WTC11 (cell line): Measurements from ENCODE around the gene CYCS. TPM values are rescaled to one million over a fixed set of nuclear protein-coding genes. Genes with fewer than 3 reads are reported as not detected.

Experiments
- ATAC-seq: fragments of 200-7000 bp; cut with Tn5 transposase; 2 replicates; pipeline ENCODE4 v1.10.0; 2021; ENCODE audit warnings: mild to moderate bottlenecking, moderate library complexity
- CTCF ChIA-PET: fragments of 300-600 bp; sonication (Branson Sonifier 250); formaldehyde crosslinking; loops from one replicate; lab custom pipeline; 2021; ENCODE audit warnings: antibody characterized with exemption; lab: Charles Lee
- POLR2A ChIA-PET: fragments of 350-600 bp; sonication (Branson Sonifier 250); formaldehyde crosslinking; loops from one replicate; lab custom pipeline; 2021; ENCODE audit warnings: antibody characterized with exemption; lab: Charles Lee
- DNase-seq: peaks from one replicate; pipeline ENCODE4 v3.0.0; 2021; ENCODE audit warnings: low spot score
- H3K27ac Mint-ChIP-seq: 2 replicates; pipeline ENCODE4 v1.8.0; 2021; ENCODE audit warnings: mixed read lengths
- H3K27me3 Mint-ChIP-seq: 2 replicates; pipeline ENCODE4 v1.8.0; 2021; ENCODE audit warnings: low read depth, mild to moderate bottlenecking, moderate library complexity, mixed read lengths
- H3K36me3 Mint-ChIP-seq: 2 replicates; pipeline ENCODE4 v1.8.0; 2021; ENCODE audit warnings: mixed read lengths
- H3K4me1 Mint-ChIP-seq: 2 replicates; pipeline ENCODE4 v1.8.0; 2022; ENCODE audit warnings: mixed read lengths
- H3K4me3 Mint-ChIP-seq: 2 replicates; pipeline ENCODE4 v1.8.0; 2021; ENCODE audit warnings: mild to moderate bottlenecking, moderate library complexity, mixed read lengths
- H3K9me3 Mint-ChIP-seq: 2 replicates; pipeline ENCODE4 v1.8.0; 2021; ENCODE audit warnings: mixed read lengths
- ATF1 ChIP-seq: sonication (generic); formaldehyde crosslinking; IDR thresholded peaks from 2 replicates; pipeline ENCODE4 v1.8.1; 2023; ENCODE audit warnings: mild to moderate bottlenecking, moderate library complexity, missing genetic modification reagents
- ATF3 ChIP-seq: sonication (generic); formaldehyde crosslinking; conservative IDR thresholded peaks from 2 replicates; pipeline ENCODE4 v1.8.1; 2022; ENCODE audit warnings: mild to moderate bottlenecking, missing genetic modification reagents
- ELF4 ChIP-seq: sonication (generic); formaldehyde crosslinking; IDR thresholded peaks from 2 replicates; pipeline ENCODE4 v1.8.1; 2022; ENCODE audit warnings: low read depth, mild to moderate bottlenecking, moderate library complexity, missing genetic modification reagents
- ETV6 ChIP-seq: sonication (generic); formaldehyde crosslinking; IDR thresholded peaks from 2 replicates; pipeline ENCODE4 v1.8.1; 2022; ENCODE audit warnings: mild to moderate bottlenecking, missing genetic modification reagents
- FOXP4 ChIP-seq: sonication (generic); formaldehyde crosslinking; IDR thresholded peaks from 2 replicates; pipeline ENCODE4 v1.8.0; 2022; ENCODE audit warnings: mild to moderate bottlenecking, missing genetic modification reagents
- GTF2I ChIP-seq: fragments of 250-450 bp; sonication (Bioruptor Pico); conservative IDR thresholded peaks from 2 replicates; pipeline ENCODE4 v1.4.0; 2021; ENCODE audit warnings: mild to moderate bottlenecking
- JAZF1 ChIP-seq: fragments of 250-450 bp; sonication (Bioruptor Pico); IDR thresholded peaks from 2 replicates; pipeline ENCODE4 v1.9.0; 2021; ENCODE audit warnings: moderate library complexity, mild to moderate bottlenecking, inconsistent platforms
- NFE2L1 ChIP-seq: sonication (generic); formaldehyde crosslinking; IDR thresholded peaks from 2 replicates; pipeline ENCODE4 v1.8.1; 2023; ENCODE audit warnings: missing genetic modification reagents
- NR1H2 ChIP-seq: sonication (generic); formaldehyde crosslinking; IDR thresholded peaks from 2 replicates; pipeline ENCODE4 v1.9.0; 2021; ENCODE audit warnings: mild to moderate bottlenecking, moderate library complexity, missing genetic modification reagents
- PRRX2 ChIP-seq: fragments of 250-450 bp; sonication (Bioruptor Pico); IDR thresholded peaks from 2 replicates; pipeline ENCODE4 v1.8.0; 2021; ENCODE audit warnings: mild to moderate bottlenecking
- SMAD4 ChIP-seq: sonication (generic); formaldehyde crosslinking; IDR thresholded peaks from 2 replicates; pipeline ENCODE4 v1.8.0; 2022; ENCODE audit warnings: mild to moderate bottlenecking, missing genetic modification reagents
- ZNF219 ChIP-seq: sonication (generic); formaldehyde crosslinking; IDR thresholded peaks from 2 replicates; pipeline ENCODE4 v1.8.0; 2023; ENCODE audit warnings: missing genetic modification reagents, mild to moderate bottlenecking, borderline replicate concordance
- ZNF416 ChIP-seq: fragments of 250-450 bp; sonication (Bioruptor Pico); IDR thresholded peaks from 2 replicates; pipeline ENCODE4 v1.9.0; 2021; ENCODE audit warnings: mild to moderate bottlenecking, inconsistent platforms
- ZNF532 ChIP-seq: fragments of 250-450 bp; sonication (Bioruptor Pico); IDR thresholded peaks from 2 replicates; pipeline ENCODE4 v1.9.0; 2021; ENCODE audit warnings: mild to moderate bottlenecking, borderline replicate concordance
- ZSCAN18 ChIP-seq: fragments of 250-450 bp; sonication (Bioruptor Pico); IDR thresholded peaks from 2 replicates; pipeline ENCODE4 v2.1.2; 2022; ENCODE audit warnings: mild to moderate bottlenecking, moderate library complexity
- total RNA-seq: library from RNA; stranded (reverse); gene quantifications from 3 replicates; pipeline ENCODE4 v1.2.3, GENCODE V29; 2021
- TF ChIP-seq, protein P1 (sequence below): sonication (generic); formaldehyde crosslinking; IDR thresholded peaks from 2 replicates; pipeline ENCODE4 v1.8.0; 2023; ENCODE audit warnings: mild to moderate bottlenecking, missing genetic modification reagents
- TF ChIP-seq, protein P2 (sequence below): fragments of 250-450 bp; sonication (Bioruptor Pico); IDR thresholded peaks from 2 replicates; pipeline ENCODE4 v1.9.0; 2021; ENCODE audit warnings: moderate library complexity, mild to moderate bottlenecking, inconsistent platforms, borderline replicate concordance
- TF ChIP-seq, protein P3 (sequence below): sonication (generic); formaldehyde crosslinking; IDR thresholded peaks from 2 replicates; pipeline ENCODE4 v1.8.1; 2023; ENCODE audit warnings: mild to moderate bottlenecking, missing genetic modification reagents
- TF ChIP-seq, protein P4 (sequence below): fragments of 250-450 bp; sonication (Bioruptor Pico); IDR thresholded peaks from 2 replicates; pipeline ENCODE4 v1.9.0; 2021; ENCODE audit warnings: mild to moderate bottlenecking

CYCS gene
- total RNA-seq, 1 experiment from 2014 or later: 249 TPM

GRCh38 chr7:25121599-25121998, 3.5 kb downstream of the CYCS start:
- TF ChIP-seq ZNF532 (no peak), JAZF1 (CRISPR knock-in tag) (no peak), NR1H2 (no peak), ATF1 (CRISPR knock-in tag) (no peak), NFE2L1 (no peak), ATF3 (CRISPR knock-in tag) (no peak), SMAD4 (CRISPR knock-in tag) (no peak), ZNF219 (no peak), ZSCAN18 (CRISPR knock-in tag) (no peak), ELF4 (CRISPR knock-in tag) (no peak), GTF2I (CRISPR knock-in tag) (no peak), FOXP4 (CRISPR knock-in tag) (no peak), ETV6 (CRISPR knock-in tag) (no peak), PRRX2 (no peak), ZNF416 (CRISPR knock-in tag) (no peak)
- TF ChIP-seq, protein P1, sequence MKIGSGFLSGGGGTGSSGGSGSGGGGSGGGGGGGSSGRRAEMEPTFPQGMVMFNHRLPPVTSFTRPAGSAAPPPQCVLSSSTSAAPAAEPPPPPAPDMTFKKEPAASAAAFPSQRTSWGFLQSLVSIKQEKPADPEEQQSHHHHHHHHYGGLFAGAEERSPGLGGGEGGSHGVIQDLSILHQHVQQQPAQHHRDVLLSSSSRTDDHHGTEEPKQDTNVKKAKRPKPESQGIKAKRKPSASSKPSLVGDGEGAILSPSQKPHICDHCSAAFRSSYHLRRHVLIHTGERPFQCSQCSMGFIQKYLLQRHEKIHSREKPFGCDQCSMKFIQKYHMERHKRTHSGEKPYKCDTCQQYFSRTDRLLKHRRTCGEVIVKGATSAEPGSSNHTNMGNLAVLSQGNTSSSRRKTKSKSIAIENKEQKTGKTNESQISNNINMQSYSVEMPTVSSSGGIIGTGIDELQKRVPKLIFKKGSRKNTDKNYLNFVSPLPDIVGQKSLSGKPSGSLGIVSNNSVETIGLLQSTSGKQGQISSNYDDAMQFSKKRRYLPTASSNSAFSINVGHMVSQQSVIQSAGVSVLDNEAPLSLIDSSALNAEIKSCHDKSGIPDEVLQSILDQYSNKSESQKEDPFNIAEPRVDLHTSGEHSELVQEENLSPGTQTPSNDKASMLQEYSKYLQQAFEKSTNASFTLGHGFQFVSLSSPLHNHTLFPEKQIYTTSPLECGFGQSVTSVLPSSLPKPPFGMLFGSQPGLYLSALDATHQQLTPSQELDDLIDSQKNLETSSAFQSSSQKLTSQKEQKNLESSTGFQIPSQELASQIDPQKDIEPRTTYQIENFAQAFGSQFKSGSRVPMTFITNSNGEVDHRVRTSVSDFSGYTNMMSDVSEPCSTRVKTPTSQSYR (CRISPR knock-in tag): no peak
- TF ChIP-seq, protein P2, sequence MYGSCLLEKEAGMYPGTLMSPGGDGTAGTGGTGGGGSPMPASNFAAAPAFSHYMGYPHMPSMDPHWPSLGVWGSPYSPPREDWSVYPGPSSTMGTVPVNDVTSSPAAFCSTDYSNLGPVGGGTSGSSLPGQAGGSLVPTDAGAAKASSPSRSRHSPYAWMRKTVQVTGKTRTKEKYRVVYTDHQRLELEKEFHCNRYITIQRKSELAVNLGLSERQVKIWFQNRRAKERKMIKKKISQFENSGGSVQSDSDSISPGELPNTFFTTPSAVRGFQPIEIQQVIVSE (CRISPR knock-in tag): no peak
- TF ChIP-seq, protein P3, sequence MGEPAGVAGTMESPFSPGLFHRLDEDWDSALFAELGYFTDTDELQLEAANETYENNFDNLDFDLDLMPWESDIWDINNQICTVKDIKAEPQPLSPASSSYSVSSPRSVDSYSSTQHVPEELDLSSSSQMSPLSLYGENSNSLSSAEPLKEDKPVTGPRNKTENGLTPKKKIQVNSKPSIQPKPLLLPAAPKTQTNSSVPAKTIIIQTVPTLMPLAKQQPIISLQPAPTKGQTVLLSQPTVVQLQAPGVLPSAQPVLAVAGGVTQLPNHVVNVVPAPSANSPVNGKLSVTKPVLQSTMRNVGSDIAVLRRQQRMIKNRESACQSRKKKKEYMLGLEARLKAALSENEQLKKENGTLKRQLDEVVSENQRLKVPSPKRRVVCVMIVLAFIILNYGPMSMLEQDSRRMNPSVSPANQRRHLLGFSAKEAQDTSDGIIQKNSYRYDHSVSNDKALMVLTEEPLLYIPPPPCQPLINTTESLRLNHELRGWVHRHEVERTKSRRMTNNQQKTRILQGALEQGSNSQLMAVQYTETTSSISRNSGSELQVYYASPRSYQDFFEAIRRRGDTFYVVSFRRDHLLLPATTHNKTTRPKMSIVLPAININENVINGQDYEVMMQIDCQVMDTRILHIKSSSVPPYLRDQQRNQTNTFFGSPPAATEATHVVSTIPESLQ (CRISPR knock-in tag): no peak
- TF ChIP-seq, protein P4, sequence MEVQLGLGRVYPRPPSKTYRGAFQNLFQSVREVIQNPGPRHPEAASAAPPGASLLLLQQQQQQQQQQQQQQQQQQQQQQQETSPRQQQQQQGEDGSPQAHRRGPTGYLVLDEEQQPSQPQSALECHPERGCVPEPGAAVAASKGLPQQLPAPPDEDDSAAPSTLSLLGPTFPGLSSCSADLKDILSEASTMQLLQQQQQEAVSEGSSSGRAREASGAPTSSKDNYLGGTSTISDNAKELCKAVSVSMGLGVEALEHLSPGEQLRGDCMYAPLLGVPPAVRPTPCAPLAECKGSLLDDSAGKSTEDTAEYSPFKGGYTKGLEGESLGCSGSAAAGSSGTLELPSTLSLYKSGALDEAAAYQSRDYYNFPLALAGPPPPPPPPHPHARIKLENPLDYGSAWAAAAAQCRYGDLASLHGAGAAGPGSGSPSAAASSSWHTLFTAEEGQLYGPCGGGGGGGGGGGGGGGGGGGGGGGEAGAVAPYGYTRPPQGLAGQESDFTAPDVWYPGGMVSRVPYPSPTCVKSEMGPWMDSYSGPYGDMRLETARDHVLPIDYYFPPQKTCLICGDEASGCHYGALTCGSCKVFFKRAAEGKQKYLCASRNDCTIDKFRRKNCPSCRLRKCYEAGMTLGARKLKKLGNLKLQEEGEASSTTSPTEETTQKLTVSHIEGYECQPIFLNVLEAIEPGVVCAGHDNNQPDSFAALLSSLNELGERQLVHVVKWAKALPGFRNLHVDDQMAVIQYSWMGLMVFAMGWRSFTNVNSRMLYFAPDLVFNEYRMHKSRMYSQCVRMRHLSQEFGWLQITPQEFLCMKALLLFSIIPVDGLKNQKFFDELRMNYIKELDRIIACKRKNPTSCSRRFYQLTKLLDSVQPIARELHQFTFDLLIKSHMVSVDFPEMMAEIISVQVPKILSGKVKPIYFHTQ (CRISPR knock-in tag): no peak
- POLR2A ChIA-PET: no interaction called here
- Mint-ChIP-seq H3K9me3 (no peaks in the 10 kb centered on the region), H3K36me3 (peaks cover 62% of the 10 kb centered on the region), H3K4me1 (peaks cover 10% of the 10 kb centered on the region), H3K27ac (peak overlapping the region; percentile 35; the same call in 1 of the 2 replicates), H3K27me3 (no peaks in the 10 kb centered on the region; the same call in 1 of the 2 replicates), H3K4me3 (no peak overlapping the region)
- ATAC-seq: no peak
- CTCF ChIA-PET: no interaction called here
- no peak for DNase-seq
